Trophoblast cell (in vitro differentiated cells and primary cell): ENCODE results near the gene SNX21.

Experiments used
- DNase-seq, 2 donors: peaks; one replicate each; pipeline ENCODE4 v3.0.0-alpha.2; 2016
- H2AFZ ChIP-seq: 2 replicates; pipeline ENCODE4 v1.6.1; 2013; ENCODE audit warnings: low read length, moderate library complexity, mild to moderate bottlenecking; ENCODE audit not compliant: insufficient read depth, poor library complexity
- H2AK5ac ChIP-seq: 2 replicates; pipeline ENCODE4 v1.6.1; 2013; ENCODE audit warnings: mild to moderate bottlenecking, low read length
- H2BK120ac ChIP-seq: 2 replicates; pipeline ENCODE4 v1.6.1; 2013; ENCODE audit warnings: low read length, mild to moderate bottlenecking, moderate library complexity; ENCODE audit not compliant: insufficient read depth, poor library complexity
- H2BK12ac ChIP-seq: 2 replicates; pipeline ENCODE4 v1.6.1; 2013; ENCODE audit warnings: mild to moderate bottlenecking, low read length, moderate library complexity
- H2BK5ac ChIP-seq: 2 replicates; pipeline ENCODE4 v1.6.1; 2013; ENCODE audit warnings: low read length, low read depth, moderate library complexity, mild to moderate bottlenecking; ENCODE audit not compliant: poor library complexity
- H3K14ac ChIP-seq: 2 replicates; pipeline ENCODE4 v1.6.1; 2013; ENCODE audit warnings: mild to moderate bottlenecking, low read length
- H3K18ac ChIP-seq: 2 replicates; pipeline ENCODE4 v1.6.1; 2013; ENCODE audit warnings: mild to moderate bottlenecking, low read length
- H3K23ac ChIP-seq: 2 replicates; pipeline ENCODE4 v1.6.1; 2013; ENCODE audit warnings: low read length
- H3K27ac ChIP-seq: 2 replicates; pipeline ENCODE4 v1.5.1; 2013; ENCODE audit warnings: low read depth, mild to moderate bottlenecking, inconsistent platforms, low read length, moderate library complexity
- H3K27me3 ChIP-seq: 2 replicates; pipeline ENCODE4 v1.6.1; 2013; ENCODE audit warnings: inconsistent platforms, mild to moderate bottlenecking, low read length, moderate library complexity; ENCODE audit not compliant: insufficient read depth
- H3K36me3 ChIP-seq, 2 experiments: 1 replicate in 1 of 2; 2 replicates in 1 of 2; pipeline ENCODE4 v1.6.1; 2013; ENCODE audit warnings: low read length in 2 of 2, mild to moderate bottlenecking in 2 of 2, moderate library complexity in 1 of 2; ENCODE audit not compliant: insufficient read depth in 2 of 2, control insufficient read depth in 1 of 2
- H3K4ac ChIP-seq: 2 replicates; pipeline ENCODE4 v1.6.1; 2013; ENCODE audit warnings: low read depth, mild to moderate bottlenecking, low read length, moderate library complexity
- H3K4me1 ChIP-seq, 2 experiments: 1 replicate in 1 of 2; 2 replicates in 1 of 2; pipeline ENCODE4 v1.6.1; 2013; ENCODE audit warnings: low read length in 2 of 2, mild to moderate bottlenecking in 2 of 2, moderate library complexity in 1 of 2; ENCODE audit not compliant: insufficient read depth in 2 of 2, control insufficient read depth in 1 of 2
- H3K4me2 ChIP-seq: 2 replicates; pipeline ENCODE4 v1.6.1; 2013; ENCODE audit warnings: inconsistent platforms, mild to moderate bottlenecking, low read length, moderate library complexity
- H3K4me3 ChIP-seq: 2 replicates; pipeline ENCODE4 v1.5.1; 2013; ENCODE audit warnings: mild to moderate bottlenecking, low read depth, low read length, inconsistent platforms
- H3K79me1 ChIP-seq: one replicate; pipeline ENCODE4 v1.6.1; 2013; ENCODE audit warnings: low read length
- H3K79me2 ChIP-seq: 2 replicates; pipeline ENCODE4 v1.6.1; 2013; ENCODE audit warnings: low read length, mild to moderate bottlenecking; ENCODE audit not compliant: control insufficient read depth, insufficient read depth, poor library complexity
- H3K9ac ChIP-seq: 2 replicates; pipeline ENCODE4 v1.6.1; 2013; ENCODE audit warnings: mild to moderate bottlenecking, low read length
- H3K9me3 ChIP-seq: 2 replicates; pipeline ENCODE4 v1.6.1; 2013; ENCODE audit warnings: low read depth, mild to moderate bottlenecking, control low read depth, inconsistent platforms, low read length; ENCODE audit not compliant: insufficient read depth
- H4K12ac ChIP-seq: 2 replicates; pipeline ENCODE4 v1.6.1; 2013; ENCODE audit warnings: low read depth, mild to moderate bottlenecking, low read length, moderate library complexity
- H4K8ac ChIP-seq: 2 replicates; pipeline ENCODE4 v1.6.1; 2013; ENCODE audit warnings: low read depth, mild to moderate bottlenecking, low read length, moderate library complexity
- H4K91ac ChIP-seq: one replicate; pipeline ENCODE4 v1.6.1; 2013; ENCODE audit warnings: low read depth, mild to moderate bottlenecking, low read length, moderate library complexity
- WGBS: extraction: QIAGEN DNeasy Blood & Tissue Kit; methylation state at CpG from one replicate; pipeline ENCODE4 v1.1.7; 2013; ENCODE audit warnings: missing lambda C conversion rate; ENCODE audit not compliant: insufficient read length, insufficient coverage; ENCODE audit errors: extremely low coverage; 5-methylcytosine and 5-hydroxymethylcytosine counted together

SNX21 gene

DNA sequence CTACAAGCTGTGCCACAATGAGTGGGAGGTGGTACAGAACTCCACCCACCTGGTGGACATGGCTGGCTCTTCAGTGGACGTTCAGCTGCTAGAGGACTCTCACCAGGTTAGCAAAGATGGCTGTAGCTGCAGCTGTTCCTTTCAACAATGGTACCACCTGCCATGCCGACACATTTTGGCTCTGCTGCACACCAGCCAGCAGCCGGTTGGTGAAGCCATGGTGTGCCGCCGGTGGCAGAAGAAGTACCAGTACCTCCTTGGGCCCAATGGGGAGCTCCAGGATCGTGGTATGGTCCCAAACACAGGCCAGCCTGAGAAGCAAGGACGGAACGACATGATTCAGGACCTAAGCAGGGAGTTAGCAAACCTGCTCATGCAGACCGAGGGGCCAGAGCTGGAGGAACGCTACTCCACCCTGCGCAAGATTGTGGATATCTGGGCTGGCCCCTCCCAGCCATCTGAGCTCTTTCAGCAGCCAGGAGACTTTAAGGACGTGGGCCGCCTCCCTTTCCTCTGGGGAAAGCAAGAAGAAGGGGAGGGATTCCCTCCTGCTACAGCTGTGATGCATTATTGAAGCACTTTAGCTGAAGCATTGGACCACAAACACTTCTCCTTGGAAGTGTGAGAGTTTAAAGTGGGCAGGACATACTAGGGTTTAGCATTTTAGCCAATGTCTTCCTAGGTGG is 44.6 kb downstream of the SNX21 start:
- peaks cover 21 to 22% of the 10 kb centered on the region in 2 experiments for H3K36me3 ChIP-seq
- H4K12ac ChIP-seq, result no peak overlapping the region
- H2AFZ ChIP-seq, result no peak overlapping the region
- no peak overlapping the region for H4K91ac ChIP-seq
- H3K9me3 ChIP-seq, result no peaks in the 10 kb centered on the region
- H3K79me1 ChIP-seq, result peaks cover 3% of the 10 kb centered on the region
- H3K9ac ChIP-seq, result no peak overlapping the region
- no peak overlapping the region for H3K4me3 ChIP-seq
- WGBS, result no CpG with 5 or more reads among the region's 13 CpGs
- no peak overlapping the region for H2BK120ac ChIP-seq
- no peak overlapping the region for H3K4ac ChIP-seq
- H3K14ac ChIP-seq, result no peak overlapping the region
- H4K8ac ChIP-seq, result no peak overlapping the region
- no peak overlapping the region for H3K18ac ChIP-seq
- peaks cover 0 to 2% of the 10 kb centered on the region in 2 experiments for H3K4me1 ChIP-seq
- H2BK5ac ChIP-seq, result no peak overlapping the region
- peaks cover 3% of the 10 kb centered on the region for H3K79me2 ChIP-seq
- no peak overlapping the region for H3K23ac ChIP-seq
- no peak overlapping the region for H2AK5ac ChIP-seq
- no peaks in the 10 kb centered on the region for H3K27me3 ChIP-seq
- H3K27ac ChIP-seq, result no peak overlapping the region
- no peak overlapping the region for H2BK12ac ChIP-seq
- no peak for DNase-seq
- no peak overlapping the region for H3K4me2 ChIP-seq

DNA sequence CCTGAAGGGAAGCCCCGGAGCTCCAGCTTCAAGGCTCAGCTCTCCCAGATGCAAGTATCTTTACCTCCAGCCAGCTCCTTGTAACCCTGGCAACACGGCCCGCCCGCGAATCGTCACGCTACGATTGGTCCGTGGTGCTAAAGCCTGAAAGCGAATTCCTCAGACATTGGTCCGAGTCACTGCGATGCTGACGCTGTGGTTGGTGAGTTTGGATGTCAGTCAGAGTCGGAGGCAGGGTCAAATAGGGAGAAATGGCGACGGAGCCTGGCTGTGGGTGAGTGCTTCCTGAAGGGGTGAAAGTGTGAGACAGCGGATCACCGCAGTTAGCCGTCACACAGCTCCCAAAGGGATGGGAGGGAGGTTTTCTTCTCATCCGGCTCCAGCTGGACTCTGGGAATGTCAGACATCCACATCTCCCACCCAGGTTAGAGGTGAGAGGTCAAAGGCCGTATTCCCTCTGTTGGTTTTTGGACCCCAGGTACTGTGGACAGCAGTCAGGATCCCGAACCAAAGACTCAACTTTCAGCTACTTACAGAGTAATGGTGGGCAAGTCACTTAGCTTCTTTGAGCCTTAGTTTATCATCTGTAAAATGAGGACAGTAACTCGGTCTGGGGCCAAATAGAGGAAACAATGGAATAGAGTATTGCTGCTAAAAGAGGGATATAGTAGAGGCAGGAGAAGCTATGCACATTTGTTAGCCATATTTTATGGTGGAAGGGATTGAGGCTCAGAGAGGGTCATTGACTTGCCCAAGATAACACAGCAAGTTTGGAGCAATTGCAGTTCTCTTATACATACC is 47.6 kb downstream of the SNX21 start, which contains the start of gene ZSWIM1:
Gene ZSWIM1, plus strand, starts transcription at position 240 of the 801 bp plus-strand sequence. CDS start 1,366 bp downstream, outside the sequence.
- Histone ChIP-seq H3K27me3 (no peaks in the 10 kb centered on the region), H3K4ac (peak within 1 kb of the TSS; percentile 82), H3K14ac (peak within 1 kb of the TSS; percentile 68), H3K4me1 (no peaks in the 10 kb centered on the region), H3K23ac (no peak within 1 kb of the TSS), H4K91ac (peak within 1 kb of the TSS; percentile 56), H3K79me1 (peaks cover 3% of the 10 kb centered on the region), H4K12ac (peak within 1 kb of the TSS; percentile 9), H3K4me2 (peak within 1 kb of the TSS; percentile 70), H2BK120ac (no peak within 1 kb of the TSS), H3K27ac (no peak within 1 kb of the TSS), H3K4me3 (peak within 1 kb of the TSS; percentile 81), H2AK5ac (peak within 1 kb of the TSS; percentile 27), H3K36me3 (peaks cover 29 to 31% of the 10 kb centered on the region in 2 experiments), H3K9ac (peak within 1 kb of the TSS; percentile 77), H3K18ac (peak within 1 kb of the TSS; percentile 24), H2BK5ac (no peak within 1 kb of the TSS), H2AFZ (no peak within 1 kb of the TSS), H3K9me3 (no peaks in the 10 kb centered on the region), H3K79me2 (peaks cover 3% of the 10 kb centered on the region), H2BK12ac (no peak within 1 kb of the TSS), H4K8ac (peak within 1 kb of the TSS; percentile 89)
- WGBS, result no CpG with 5 or more reads among the region's 23 CpGs
- DNase-seq, result peak; percentile 100

DNA sequence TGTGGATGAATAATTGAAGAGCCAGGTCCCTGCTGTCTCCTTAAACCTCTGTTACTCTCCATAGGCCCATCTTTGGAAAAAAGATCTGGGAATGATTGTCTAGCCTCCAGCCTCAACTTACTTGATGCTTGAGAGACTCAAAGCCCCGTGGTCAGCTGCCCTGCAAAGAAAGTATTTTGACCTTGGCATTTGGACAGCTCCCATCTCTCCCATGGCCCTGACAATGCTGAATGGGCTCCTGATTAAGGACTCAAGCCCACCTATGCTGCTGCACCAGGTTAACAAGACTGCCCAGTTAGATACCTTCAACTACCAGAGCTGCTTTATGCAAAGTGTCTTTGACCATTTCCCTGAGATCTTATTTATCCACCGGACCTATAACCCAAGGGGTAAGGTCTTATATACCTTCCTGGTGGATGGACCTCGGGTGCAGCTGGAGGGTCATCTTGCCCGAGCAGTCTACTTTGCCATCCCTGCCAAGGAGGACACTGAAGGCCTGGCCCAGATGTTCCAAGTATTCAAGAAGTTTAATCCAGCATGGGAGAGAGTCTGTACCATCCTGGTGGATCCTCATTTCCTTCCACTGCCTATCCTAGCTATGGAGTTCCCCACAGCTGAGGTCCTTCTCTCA is 49.0 kb downstream of the SNX21 start:
- Histone ChIP-seq H2AFZ (no peak overlapping the region), H3K4me1 (no peaks in the 10 kb centered on the region), H3K23ac (no peak overlapping the region), H3K4ac (no peak overlapping the region), H3K36me3 (peaks cover 23% of the 10 kb centered on the region in 2 experiments), H3K18ac (no peak overlapping the region), H2BK5ac (no peak overlapping the region), H3K4me3 (no peak overlapping the region), H2BK12ac (no peak overlapping the region), H2BK120ac (no peak overlapping the region), H3K27ac (no peak overlapping the region), H4K8ac (no peak overlapping the region), H3K9me3 (no peaks in the 10 kb centered on the region), H4K91ac (no peak overlapping the region), H2AK5ac (no peak overlapping the region), H3K14ac (no peak overlapping the region), H3K79me2 (peaks cover 3% of the 10 kb centered on the region), H4K12ac (no peak overlapping the region), H3K79me1 (peaks cover 3% of the 10 kb centered on the region), H3K27me3 (no peaks in the 10 kb centered on the region), H3K9ac (no peak overlapping the region), H3K4me2 (no peak overlapping the region)
- no CpG with 5 or more reads among the region's 4 CpGs for WGBS
- DNase-seq, result no peak

DNA sequence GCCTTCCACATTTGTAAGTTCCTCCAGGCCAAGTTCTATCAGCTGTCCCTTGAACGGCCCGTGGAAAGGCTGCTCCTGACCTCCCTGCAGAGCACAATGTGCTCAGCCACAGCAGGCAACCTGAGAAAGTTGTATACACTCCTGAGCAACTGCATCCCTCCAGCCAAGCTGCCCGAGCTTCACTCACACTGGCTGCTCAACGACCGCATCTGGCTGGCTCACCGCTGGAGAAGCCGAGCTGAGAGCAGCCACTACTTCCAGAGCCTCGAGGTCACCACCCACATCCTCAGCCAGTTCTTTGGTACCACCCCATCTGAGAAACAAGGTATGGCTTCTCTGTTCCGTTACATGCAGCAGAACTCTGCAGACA is 49.5 kb downstream of the SNX21 start:
- Histone ChIP-seq H2AFZ (no peak overlapping the region), H3K27ac (no peak overlapping the region), H2BK5ac (no peak overlapping the region), H3K4me1 (no peaks in the 10 kb centered on the region), H3K4ac (no peak overlapping the region), H3K23ac (no peak overlapping the region), H2BK120ac (no peak overlapping the region), H3K9ac (no peak overlapping the region), H2BK12ac (no peak overlapping the region), H3K79me1 (peaks cover 3% of the 10 kb centered on the region), H3K18ac (no peak overlapping the region), H3K14ac (no peak overlapping the region), H3K36me3 (peaks cover 18 to 19% of the 10 kb centered on the region in 2 experiments), H4K8ac (no peak overlapping the region), H3K4me2 (no peak overlapping the region), H3K79me2 (peaks cover 3% of the 10 kb centered on the region), H3K9me3 (no peaks in the 10 kb centered on the region), H3K4me3 (no peak overlapping the region), H4K91ac (no peak overlapping the region), H2AK5ac (no peak overlapping the region), H3K27me3 (no peaks in the 10 kb centered on the region), H4K12ac (no peak overlapping the region)
- no CpG with 5 or more reads among the region's 9 CpGs for WGBS
- DNase-seq, result no peak
